Measurements from ENCODE around the gene POLR3A.
A peak's percentile ranks its signal among the peaks of the same experiment; 100 is the strongest.
"Not testable (repeated sequence)": the region's sequence is repeated elsewhere in the genome, so short reads cannot be mapped to it uniquely, and the experiment has no call there.

The POLR3A gene
- 22.8 to 35.8 reads per million in 2 donors for total RNA-seq

- DNase-seq: peak; percentile 78 to 98 (median 89)
Observed at GRCh38 chr10:78029269-78030226, at the start of gene POLR3A. Gene POLR3A, minus strand, starts transcription at chr10:78029515. Its CDS starts 108 bp downstream, at chr10:78029407.

GRCh38 chr10:78078539-78079330 lies 49.4 kb upstream of the POLR3A start:
- no peak for DNase-seq

GRCh38 chr10:78075806-78076205 lies 46.5 kb upstream of the POLR3A start:
- not testable (repeated sequence) for DNase-seq

GRCh38 chr10:78072504-78072903 lies 43.2 kb upstream of the POLR3A start:
- DNase-seq: no peak

- no peak for DNase-seq
Observed at GRCh38 chr10:78071857-78072179, 42.5 kb upstream of the POLR3A start.

- DNase-seq: no peak
Observed at GRCh38 chr10:78071140-78071856, 42.0 kb upstream of the POLR3A start.

GRCh38 chr10:78070726-78071125 lies 41.4 kb upstream of the POLR3A start:
- no peak for DNase-seq

GRCh38 chr10:78070064-78070463 lies 40.7 kb upstream of the POLR3A start:
- DNase-seq: not testable (repeated sequence)

GRCh38 chr10:78069151-78069550 lies 39.8 kb upstream of the POLR3A start:
- no peak for DNase-seq

- no peak for DNase-seq
Observed at GRCh38 chr10:78066728-78067430, 37.6 kb upstream of the POLR3A start.

- DNase-seq: no peak
Observed at GRCh38 chr10:78066012-78066411, 36.7 kb upstream of the POLR3A start.

- no peak for DNase-seq
Observed at GRCh38 chr10:78065611-78066010, 36.3 kb upstream of the POLR3A start.

GRCh38 chr10:78064919-78065318 lies 35.6 kb upstream of the POLR3A start:
- not testable (repeated sequence) for DNase-seq

- no peak for DNase-seq
Observed at GRCh38 chr10:78063236-78063635, 33.9 kb upstream of the POLR3A start.

- DNase-seq: peak in 1 of 5 experiments; percentile 57
Observed at GRCh38 chr10:78062296-78062695, 33.0 kb upstream of the POLR3A start.

GRCh38 chr10:78059906-78060702 lies 30.8 kb upstream of the POLR3A start:
- no peak for DNase-seq

GRCh38 chr10:78058562-78058961 lies 29.2 kb upstream of the POLR3A start:
- no peak for DNase-seq

- no peak for DNase-seq
Observed at GRCh38 chr10:78053211-78053868, 24.0 kb upstream of the POLR3A start.

- no peak for DNase-seq
Observed at GRCh38 chr10:78049851-78050250, 20.5 kb upstream of the POLR3A start.

GRCh38 chr10:78047314-78047891 lies 18.1 kb upstream of the POLR3A start:
- DNase-seq: peak; percentile 46 to 84 (median 66)
